Spleen (tissue), 7 donors: ENCODE data around the gene DONSON.

Source experiments
- CTCF ChIP-seq, 11 experiments: fragments of 200-600 bp in 7 of 11; fragments of 450-650 bp in 4 of 11; sonication (generic) in 4 of 11; IDR thresholded peaks in 8 of 11; conservative IDR thresholded peaks in 3 of 11; 1 replicate in 7 of 11; 2 replicates in 4 of 11; pipeline versions ENCODE4 v1.4.0 to v1.8.0; 2016 to 2021; ENCODE audit warnings: antibody characterized with exemption in 11 of 11, inconsistent platforms in 4 of 11, mild to moderate bottlenecking in 1 of 11
- POLR2A ChIP-seq, 3 donors: fragments of 450-650 bp; IDR thresholded peaks; one replicate each; pipeline ENCODE4 v1.5.1; 2017; ENCODE audit warnings: antibody characterized with exemption in 3 of 3, mild to moderate bottlenecking in 1 of 3
- POLR2AphosphoS5 ChIP-seq, 3 donors: sonication (generic); formaldehyde crosslinking; IDR thresholded peaks; one replicate each; pipeline ENCODE4 v1.5.1; 2017; ENCODE audit warnings: antibody characterized with exemption in 3 of 3
- donor health status: DM: no; HTN: no; CAD: no; lungs with moderate emphysema.
- donor health status: DM: no; HTN: no; CAD: no.
- donor health status: DM: no; HTN: no; CAD: no.

- TF ChIP-seq CTCF (IDR thresholded peaks at IDR 0.05 in 8 of 11, conservative IDR thresholded peaks at IDR 0.05 in 3 of 11), result no peak
- no peak for TF ChIP-seq POLR2A (IDR thresholded peaks at IDR 0.05)
- TF ChIP-seq POLR2AphosphoS5 (IDR thresholded peaks at IDR 0.05), result no peak
These were observed 45.8 kb upstream of the DONSON start for GRCh38 chr21:33634254-33634653.
